Transverse colon (tissue), 4 donors: ENCODE data around the gene RAB25.

Experiments
- CTCF ChIP-seq, 5 experiments: fragments of 200-600 bp in 3 of 5; fragments of 450-650 bp in 2 of 5; sonication (generic) in 3 of 5; IDR thresholded peaks; 1 replicate in 2 of 5; 2 replicates in 3 of 5; pipeline ENCODE4 v1.5.1; 2016 to 2017; ENCODE audit warnings: antibody characterized with exemption in 5 of 5, inconsistent platforms in 3 of 5, mild to moderate bottlenecking in 2 of 5, moderate library complexity in 1 of 5
- POLR2A ChIP-seq: fragments of 450-650 bp; IDR thresholded peaks from one replicate; pipeline ENCODE4 v1.6.1; 2016; ENCODE audit warnings: antibody characterized with exemption, mild to moderate bottlenecking, moderate library complexity
- POLR2AphosphoS5 ChIP-seq, 3 donors: sonication (generic); formaldehyde crosslinking; IDR thresholded peaks; one replicate each; pipeline ENCODE4 v1.6.1; 2016; ENCODE audit warnings: antibody characterized with exemption in 3 of 3

GRCh38 chr1:156070548-156070947, 9.6 kb downstream of the RAB25 start:
- TF ChIP-seq CTCF (IDR thresholded peaks at IDR 0.05), result no peak
- TF ChIP-seq POLR2AphosphoS5 (IDR thresholded peaks at IDR 0.05), result no peak
- no peak for TF ChIP-seq POLR2A
